Measurements from ENCODE around the gene ZNF230.

The ZNF230 gene

GRCh38 chr19:44050740-44051649 lies 48.2 kb downstream of the ZNF230 start:
- no peak for DNase-seq

- DNase-seq = peak; percentile 49
Measured at GRCh38 chr19:44051650-44052402, 49.1 kb downstream of the ZNF230 start, which contains the start of gene ZNF223. TSS of gene ZNF223 (plus strand) at chr19:44052036. CDS start at chr19:44055177, 3,141 bp downstream.

- DNase-seq = no peak
Measured at GRCh38 chr19:44055870-44056269, 53.1 kb downstream of the ZNF230 start.

DNA sequence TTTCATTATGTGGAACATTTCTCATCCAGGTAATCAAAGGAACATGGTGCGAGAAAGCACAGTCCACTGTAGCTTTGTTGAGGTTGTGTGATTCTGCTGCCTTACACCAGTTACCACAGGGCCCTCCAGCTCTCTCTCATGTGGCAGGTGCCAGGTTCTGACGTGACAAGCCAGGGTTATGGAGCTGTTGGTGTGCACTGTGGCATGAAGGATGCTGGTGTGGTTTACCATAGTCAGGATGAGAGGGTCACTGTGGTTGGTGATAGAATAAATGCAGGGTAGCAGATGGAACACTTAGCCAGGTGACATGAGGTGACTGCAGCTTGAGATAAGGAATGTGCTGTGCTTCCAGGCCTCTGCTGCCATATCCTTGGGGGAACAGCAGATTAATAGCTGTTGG lies 56.5 kb downstream of the ZNF230 start:
- no peak for DNase-seq

DNA sequence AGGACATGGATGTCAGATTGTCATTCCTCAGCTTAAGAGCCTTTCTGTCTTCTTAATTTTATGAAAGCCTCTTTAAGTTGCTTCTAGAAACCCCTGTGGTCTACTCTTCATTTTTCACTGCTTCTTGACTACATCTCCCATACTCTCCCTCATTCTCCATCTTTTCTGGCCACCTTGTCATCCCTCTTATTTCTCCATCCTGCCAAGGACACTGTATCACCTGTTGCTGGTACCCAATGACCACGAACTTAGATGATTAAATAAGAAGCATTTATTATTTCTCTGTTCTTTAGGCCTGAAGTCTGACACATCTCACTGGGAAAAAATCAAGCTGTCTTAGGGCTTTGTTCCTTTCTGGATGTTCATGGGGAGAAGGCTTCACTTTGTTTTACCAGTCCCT lies 58.3 kb downstream of the ZNF230 start:
- no peak for DNase-seq

Measured in activated T-cell treated with anti-CD3 and anti-CD28 coated beads for 4 hours (primary cell).